ENCODE results near the gene SH2D6.

DNA sequence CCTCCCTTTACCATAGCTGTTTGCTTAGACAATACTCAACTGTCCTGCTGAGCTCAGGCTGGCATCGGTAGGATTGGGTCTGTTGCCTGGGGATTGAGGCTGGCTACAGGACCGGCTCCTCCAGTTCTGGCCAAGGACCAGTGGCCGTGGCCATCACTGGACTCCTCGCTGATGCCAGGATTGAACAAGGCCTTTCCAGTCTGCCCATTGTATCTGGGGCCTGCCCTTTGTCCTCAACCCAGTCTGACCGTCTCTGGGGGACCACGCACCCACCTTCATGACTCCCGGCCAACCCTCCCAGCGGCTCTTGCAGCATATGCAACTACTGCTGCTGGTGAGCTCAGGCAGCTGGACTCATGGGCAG is 28.7 kb downstream of the SH2D6 start:
- TF ChIP-seq EZH2 (optimal IDR thresholded peaks at IDR 0.05; ENCODE audit: low read depth, low read length) (no peak), CTCF (IDR thresholded peaks at IDR 0.05; ENCODE audit: low read length) (no peak), EZH2phosphoT487 (IDR thresholded peaks at IDR 0.05; ENCODE audit: low read length) (no peak)

Data from MM.1S (cell line).